ENCODE measurements around the gene KRTAP4-12.
"Not testable (repeated sequence)": the region's sequence is repeated elsewhere in the genome, so short reads cannot be mapped to it uniquely, and the experiment has no call there.

Gene KRTAP4-12

DNA sequence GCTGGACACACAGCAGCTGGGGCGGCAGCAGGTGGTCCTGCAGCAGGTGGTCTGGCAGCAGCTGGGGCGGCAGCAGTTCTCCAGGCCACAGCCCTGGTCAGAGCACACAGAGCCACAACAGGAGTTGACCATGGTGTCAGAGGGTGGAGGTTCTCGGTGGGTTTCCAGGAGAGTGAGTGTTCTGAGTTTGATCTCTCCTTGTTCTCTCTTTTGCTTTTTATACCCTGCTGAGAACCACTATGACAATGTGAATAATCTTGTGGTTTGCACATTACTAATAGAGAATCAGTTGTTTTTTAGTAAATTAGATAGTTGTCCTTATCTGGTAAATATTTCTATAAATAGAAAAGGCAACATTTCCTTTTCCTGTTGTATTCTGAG is at the start of gene KRTAP4-12:
Gene KRTAP4-12, minus strand, starts transcription at position 192 of the 381 bp plus-strand sequence. Its CDS starts 60 bp downstream, at position 132.
- TF ChIP-seq, protein P1, sequence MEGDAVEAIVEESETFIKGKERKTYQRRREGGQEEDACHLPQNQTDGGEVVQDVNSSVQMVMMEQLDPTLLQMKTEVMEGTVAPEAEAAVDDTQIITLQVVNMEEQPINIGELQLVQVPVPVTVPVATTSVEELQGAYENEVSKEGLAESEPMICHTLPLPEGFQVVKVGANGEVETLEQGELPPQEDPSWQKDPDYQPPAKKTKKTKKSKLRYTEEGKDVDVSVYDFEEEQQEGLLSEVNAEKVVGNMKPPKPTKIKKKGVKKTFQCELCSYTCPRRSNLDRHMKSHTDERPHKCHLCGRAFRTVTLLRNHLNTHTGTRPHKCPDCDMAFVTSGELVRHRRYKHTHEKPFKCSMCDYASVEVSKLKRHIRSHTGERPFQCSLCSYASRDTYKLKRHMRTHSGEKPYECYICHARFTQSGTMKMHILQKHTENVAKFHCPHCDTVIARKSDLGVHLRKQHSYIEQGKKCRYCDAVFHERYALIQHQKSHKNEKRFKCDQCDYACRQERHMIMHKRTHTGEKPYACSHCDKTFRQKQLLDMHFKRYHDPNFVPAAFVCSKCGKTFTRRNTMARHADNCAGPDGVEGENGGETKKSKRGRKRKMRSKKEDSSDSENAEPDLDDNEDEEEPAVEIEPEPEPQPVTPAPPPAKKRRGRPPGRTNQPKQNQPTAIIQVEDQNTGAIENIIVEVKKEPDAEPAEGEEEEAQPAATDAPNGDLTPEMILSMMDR (IDR thresholded peaks at IDR 0.05) = not testable (repeated sequence)

DNA sequence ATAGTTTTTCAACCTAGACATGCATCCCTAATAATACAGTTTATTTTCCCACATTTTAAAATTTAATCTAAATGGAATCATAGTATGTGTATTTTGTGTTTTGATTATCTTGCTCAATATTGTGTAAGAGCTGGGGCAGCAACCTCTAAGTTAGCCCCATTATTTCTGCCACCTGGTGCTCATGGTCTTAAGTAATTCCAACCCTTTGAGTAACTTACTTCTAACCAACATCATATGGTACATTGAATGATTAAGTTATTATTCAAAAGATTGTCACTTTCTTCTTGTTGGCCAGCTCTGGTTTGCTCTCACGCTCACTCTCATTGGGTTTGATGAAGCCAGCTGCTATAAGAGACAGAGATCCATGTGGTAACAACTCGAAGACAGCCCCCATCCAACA is 47.9 kb upstream of the KRTAP4-12 start:
- TF ChIP-seq, protein P1 (IDR thresholded peaks at IDR 0.05) = no peak

DNA sequence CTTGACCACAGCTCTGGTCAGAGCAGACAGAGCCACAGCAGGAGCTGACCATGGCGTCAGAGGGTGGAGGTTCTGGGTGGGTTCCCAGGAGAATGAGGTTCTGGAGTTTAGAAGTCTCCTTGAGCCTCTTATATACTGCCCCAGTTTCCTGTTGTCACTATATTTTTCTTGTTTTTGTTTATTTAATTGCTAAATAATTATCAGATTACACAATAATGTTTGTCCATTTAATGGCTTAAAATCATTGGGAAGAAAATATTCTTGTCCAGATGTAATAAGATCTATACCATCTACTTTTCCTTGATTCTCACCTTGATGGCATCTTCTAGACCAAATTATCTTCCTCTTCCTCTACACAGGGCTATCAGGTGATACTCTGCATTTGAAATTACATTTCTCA is 44.1 kb upstream of the KRTAP4-12 start, which contains the start of gene KRTAP4-3:
Gene KRTAP4-3, minus strand, starts transcription at position 101 of the 400 bp plus-strand sequence. Its CDS starts 49 bp downstream, at position 52.
- TF ChIP-seq, protein P1 (IDR thresholded peaks at IDR 0.05) = no peak

DNA sequence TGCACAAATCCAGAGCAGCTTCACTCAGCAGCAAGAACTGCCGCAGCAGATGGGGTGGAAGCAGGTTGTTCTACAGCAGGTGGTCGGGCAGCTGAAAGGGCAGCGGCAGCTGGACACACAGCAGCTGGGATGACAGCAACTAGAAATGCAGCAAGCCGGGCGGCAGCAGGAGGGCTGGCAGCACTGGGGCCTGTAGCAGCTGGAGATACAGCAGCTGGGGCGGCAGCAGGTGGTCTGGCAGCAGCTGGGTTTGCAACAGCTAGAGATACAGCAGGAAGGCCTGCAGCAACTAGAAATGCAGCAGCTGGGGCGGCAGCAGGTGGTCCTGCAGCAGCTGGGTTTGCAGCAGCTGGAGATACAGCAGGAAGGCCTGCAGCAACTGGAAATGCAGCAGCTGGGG is 43.6 kb upstream of the KRTAP4-12 start:
- TF ChIP-seq, protein P1 (IDR thresholded peaks at IDR 0.05) = no peak

DNA sequence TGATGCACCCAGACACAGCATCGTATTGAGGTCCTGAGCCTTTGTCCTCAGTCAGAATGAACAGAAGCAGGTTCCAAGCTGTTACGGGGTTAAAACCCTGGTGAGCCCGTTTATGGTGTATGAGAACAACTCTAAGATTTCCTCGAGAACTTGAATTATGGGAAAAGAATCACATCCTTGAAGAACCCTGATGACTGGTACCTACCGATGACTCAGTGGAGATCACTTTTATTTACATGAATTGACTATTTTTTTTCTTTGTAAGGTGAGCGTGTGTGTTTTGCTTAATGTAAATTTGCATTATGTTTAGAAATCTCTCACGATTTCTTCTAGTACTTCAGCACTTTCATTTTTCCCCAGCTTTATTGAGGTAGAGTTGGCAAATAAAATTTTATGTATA is 39.8 kb upstream of the KRTAP4-12 start:
- TF ChIP-seq, protein P1 (IDR thresholded peaks at IDR 0.05) = no peak

DNA sequence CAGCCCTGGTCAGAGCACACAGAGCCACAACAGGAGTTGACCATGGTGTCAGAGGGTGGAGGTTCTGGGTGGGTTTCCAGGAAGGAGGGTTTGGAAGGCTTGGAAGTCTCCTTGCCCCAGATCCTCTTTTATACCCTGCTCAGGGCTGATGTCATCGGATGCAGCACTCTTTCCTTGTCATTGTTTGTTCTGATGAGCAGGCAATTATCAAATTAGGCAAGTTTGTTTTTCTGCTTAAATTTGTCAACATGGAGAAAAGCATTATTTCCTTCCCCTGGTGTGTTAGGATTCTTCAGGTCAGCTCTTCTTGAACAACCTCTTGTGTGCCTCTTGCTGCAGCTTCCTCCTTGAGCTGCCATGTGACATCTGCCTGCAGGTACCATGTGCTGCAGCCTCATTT is 36.7 kb upstream of the KRTAP4-12 start, which contains the start of gene KRTAP4-4:
Gene KRTAP4-4, minus strand, starts transcription at position 101 of the 400 bp plus-strand sequence. Its CDS starts 57 bp downstream, at position 44.
- TF ChIP-seq, protein P1 (IDR thresholded peaks at IDR 0.05) = no peak

DNA sequence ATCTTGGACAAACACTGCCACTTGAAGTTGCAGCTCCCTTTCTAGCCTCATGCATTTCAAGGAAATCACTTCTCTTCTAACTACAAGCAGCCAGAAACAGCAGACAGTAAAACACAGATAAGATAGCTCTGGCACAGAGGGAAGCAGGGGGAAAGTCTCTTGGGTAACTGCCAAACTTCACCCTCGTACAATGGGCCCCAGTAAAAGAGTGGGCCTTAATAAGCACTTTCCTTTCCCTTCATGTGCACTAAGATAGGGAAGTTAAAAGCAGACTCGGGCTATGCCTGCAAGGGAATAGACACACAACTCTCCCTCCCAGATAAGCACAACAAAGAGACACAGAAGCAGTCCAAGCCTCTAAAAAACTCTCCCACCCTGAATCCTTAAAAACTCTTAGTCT is 29.9 kb upstream of the KRTAP4-12 start:
- TF ChIP-seq, protein P1 (IDR thresholded peaks at IDR 0.05) = no peak

DNA sequence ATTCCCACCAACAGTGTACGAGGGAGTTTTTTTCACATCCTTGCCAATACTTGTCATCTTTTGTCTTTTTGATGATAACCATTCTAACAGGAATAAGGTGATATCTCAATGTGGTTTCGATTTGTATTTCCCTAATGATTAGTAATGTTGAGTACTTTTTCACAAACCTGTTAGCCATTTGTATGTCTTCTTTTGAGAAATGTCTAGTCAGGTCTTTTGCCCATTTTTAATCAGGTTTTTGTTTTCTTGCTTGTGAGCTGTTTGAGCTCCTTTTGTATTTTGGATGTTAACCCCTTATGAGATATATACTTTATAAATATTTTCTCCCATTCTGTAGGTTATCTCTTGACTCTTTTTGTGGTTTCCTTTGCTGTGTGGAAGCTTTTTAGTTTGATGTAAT is 27.5 kb upstream of the KRTAP4-12 start:
- TF ChIP-seq, protein P1 (IDR thresholded peaks at IDR 0.05) = no peak
